Uterus (tissue), 4 donors: ENCODE results near the gene DISP3. TPM values are rescaled to one million over a fixed set of nuclear protein-coding genes. Genes with fewer than 3 reads are reported as not detected.

Source experiments
- DNase-seq, 2 donors: peaks; one replicate each; pipeline ENCODE4 v3.0.0-alpha.2; 2019 to 2020
- H3K27ac ChIP-seq, 2 donors: fragments of 200-600 bp; sonication (generic); 1 replicate in 1 of 2; 2 replicates in 1 of 2; pipeline ENCODE4 v1.5.1; 2016 to 2018
- H3K27me3 ChIP-seq, 2 donors: fragments of 200-600 bp; sonication (generic); one replicate each; pipeline ENCODE4 v1.5.1; 2018 to 2019; ENCODE audit warnings: control low read depth in 1 of 2
- H3K36me3 ChIP-seq, 2 donors: fragments of 200-600 bp; sonication (generic); one replicate each; pipeline ENCODE4 v1.5.1; 2019; ENCODE audit warnings: control low read depth in 1 of 2
- H3K4me1 ChIP-seq, 2 donors: fragments of 200-600 bp; sonication (generic); one replicate each; pipeline ENCODE4 v1.5.1; 2018 to 2019; ENCODE audit warnings: control low read depth in 1 of 2
- H3K4me3 ChIP-seq, 2 donors: fragments of 200-600 bp; sonication (generic); 1 replicate in 1 of 2; 2 replicates in 1 of 2; pipeline ENCODE4 v1.5.1; 2018 to 2019; ENCODE audit warnings: mild to moderate bottlenecking in 1 of 2
- H3K9me3 ChIP-seq, 2 donors: fragments of 200-600 bp; sonication (generic); one replicate each; pipeline ENCODE4 v1.5.1; 2019; ENCODE audit warnings: control low read depth in 1 of 2
- POLR2A ChIP-seq, 2 donors: fragments of 450-650 bp; IDR thresholded peaks; one replicate each; pipeline ENCODE4 v1.6.1; 2016; ENCODE audit warnings: antibody characterized with exemption in 2 of 2, mild to moderate bottlenecking in 1 of 2, moderate library complexity in 1 of 2
- intact Hi-C: fragments of 100-400 bp; cut with DNase I; formaldehyde crosslinking; loops from one replicate; pipeline ENCODE4 v1.15.1; 2023; ENCODE audit warnings: low total_unique reads
- total RNA-seq, 4 donors: library from RNA; depleted of rRNA in 3 of 4; stranded (reverse); fragments of >200 nt in 3 of 4; gene quantifications; one replicate each; pipeline versions ENCODE4 v1.1.0 to v1.2.4, GENCODE V29; 2014 to 2023
- TF ChIP-seq, protein P1 (sequence below), 4 experiments: fragments of 200-600 bp in 2 of 4; fragments of 450-650 bp in 2 of 4; sonication (generic) in 2 of 4; IDR thresholded peaks; one replicate each; pipeline ENCODE4 v1.5.1; 2016 to 2019; ENCODE audit warnings: antibody characterized with exemption in 4 of 4, mild to moderate bottlenecking in 2 of 4, moderate library complexity in 1 of 4
- donor health status: DM: yes; HTN: yes; CAD: no.

DISP3 gene
- total RNA-seq, 4 donors from 2014 or later, result 0.09 to 0.90 TPM; not detected in 2

DNA sequence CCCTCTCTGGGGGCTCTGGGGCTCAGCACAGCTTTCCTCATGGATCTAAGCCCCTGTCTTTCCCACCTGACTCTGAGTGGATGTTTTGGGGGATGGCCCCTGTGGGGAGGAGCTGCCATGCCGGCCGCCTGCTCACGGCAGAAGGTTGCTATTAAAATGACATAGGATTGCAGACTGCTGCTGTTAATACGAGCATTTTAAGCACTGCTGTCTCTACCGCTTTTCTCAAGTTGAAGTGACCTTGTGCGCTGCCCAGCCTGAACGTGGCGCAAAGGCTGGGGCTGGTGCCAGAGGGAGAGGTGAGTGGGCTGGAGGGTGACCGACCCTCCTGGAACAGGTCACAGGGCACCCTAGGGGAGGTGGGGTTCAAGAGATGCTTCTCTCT, 58.4 kb downstream of the DISP3 start:
- Histone ChIP-seq H3K36me3 (no peaks in the 10 kb centered on the region), H3K27me3 (no peaks in the 10 kb centered on the region), H3K27ac (no peak overlapping the region), H3K4me3 (no peak overlapping the region), H3K4me1 (no peaks in the 10 kb centered on the region), H3K9me3 (no peaks in the 10 kb centered on the region)
- intact Hi-C loops, result no loop called here
- TF ChIP-seq, protein P1, sequence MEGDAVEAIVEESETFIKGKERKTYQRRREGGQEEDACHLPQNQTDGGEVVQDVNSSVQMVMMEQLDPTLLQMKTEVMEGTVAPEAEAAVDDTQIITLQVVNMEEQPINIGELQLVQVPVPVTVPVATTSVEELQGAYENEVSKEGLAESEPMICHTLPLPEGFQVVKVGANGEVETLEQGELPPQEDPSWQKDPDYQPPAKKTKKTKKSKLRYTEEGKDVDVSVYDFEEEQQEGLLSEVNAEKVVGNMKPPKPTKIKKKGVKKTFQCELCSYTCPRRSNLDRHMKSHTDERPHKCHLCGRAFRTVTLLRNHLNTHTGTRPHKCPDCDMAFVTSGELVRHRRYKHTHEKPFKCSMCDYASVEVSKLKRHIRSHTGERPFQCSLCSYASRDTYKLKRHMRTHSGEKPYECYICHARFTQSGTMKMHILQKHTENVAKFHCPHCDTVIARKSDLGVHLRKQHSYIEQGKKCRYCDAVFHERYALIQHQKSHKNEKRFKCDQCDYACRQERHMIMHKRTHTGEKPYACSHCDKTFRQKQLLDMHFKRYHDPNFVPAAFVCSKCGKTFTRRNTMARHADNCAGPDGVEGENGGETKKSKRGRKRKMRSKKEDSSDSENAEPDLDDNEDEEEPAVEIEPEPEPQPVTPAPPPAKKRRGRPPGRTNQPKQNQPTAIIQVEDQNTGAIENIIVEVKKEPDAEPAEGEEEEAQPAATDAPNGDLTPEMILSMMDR (IDR thresholded peaks at IDR 0.05), result no peak
- TF ChIP-seq POLR2A (IDR thresholded peaks at IDR 0.05), result no peak
- DNase-seq, result no peak

- Histone ChIP-seq H3K27ac (no peak overlapping the region), H3K36me3 (no peaks in the 10 kb centered on the region), H3K9me3 (no peaks in the 10 kb centered on the region), H3K4me3 (no peak overlapping the region), H3K4me1 (no peaks in the 10 kb centered on the region), H3K27me3 (no peaks in the 10 kb centered on the region)
- no peak for DNase-seq
- TF ChIP-seq, protein P1 (IDR thresholded peaks at IDR 0.05), result no peak
- TF ChIP-seq POLR2A (IDR thresholded peaks at IDR 0.05), result no peak
- intact Hi-C loops, result no loop called here
Observed at GRCh38 chr1:11537854-11538591, 59.1 kb downstream of the DISP3 start.

DNA sequence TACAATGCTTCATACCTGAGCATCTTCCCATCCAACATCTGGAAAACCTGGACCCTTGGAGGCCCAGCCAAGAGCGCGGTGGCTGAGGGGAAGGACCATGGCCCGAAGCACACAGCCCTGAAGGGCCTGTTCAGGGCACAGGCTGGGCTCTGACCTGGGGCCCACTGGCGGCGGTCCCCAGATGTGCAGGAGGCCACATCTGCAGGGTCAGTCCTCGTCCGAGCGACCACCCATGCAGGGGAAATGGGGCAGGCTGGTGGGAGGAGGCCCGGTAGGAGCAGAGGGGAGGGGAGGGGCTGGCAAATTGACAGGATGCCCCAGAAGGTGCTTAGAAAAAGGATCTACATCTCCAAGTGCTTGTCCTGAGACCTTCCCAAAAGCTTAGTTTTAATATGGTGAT, 59.9 kb downstream of the DISP3 start:
- Histone ChIP-seq H3K4me3 (no peak overlapping the region), H3K27me3 (no peaks in the 10 kb centered on the region), H3K27ac (no peak overlapping the region), H3K4me1 (no peaks in the 10 kb centered on the region), H3K9me3 (no peaks in the 10 kb centered on the region), H3K36me3 (no peaks in the 10 kb centered on the region)
- TF ChIP-seq POLR2A (IDR thresholded peaks at IDR 0.05), result no peak
- TF ChIP-seq, protein P1 (IDR thresholded peaks at IDR 0.05), result no peak
- DNase-seq, result no peak
- intact Hi-C loops, result no loop called here

GRCh38 chr1:11539850-11540772, 61.2 kb downstream of the DISP3 start:
- H3K4me1 ChIP-seq, result no peaks in the 10 kb centered on the region
- H3K27ac ChIP-seq, result no peak overlapping the region
- intact Hi-C loops, result no loop called here
- H3K9me3 ChIP-seq, result no peaks in the 10 kb centered on the region
- no peaks in the 10 kb centered on the region for H3K27me3 ChIP-seq
- H3K36me3 ChIP-seq, result no peaks in the 10 kb centered on the region
- H3K4me3 ChIP-seq, result no peak overlapping the region
- DNase-seq, result no peak
- TF ChIP-seq POLR2A (IDR thresholded peaks at IDR 0.05), result no peak
- TF ChIP-seq, protein P1 (IDR thresholded peaks at IDR 0.05), result no peak

DNA sequence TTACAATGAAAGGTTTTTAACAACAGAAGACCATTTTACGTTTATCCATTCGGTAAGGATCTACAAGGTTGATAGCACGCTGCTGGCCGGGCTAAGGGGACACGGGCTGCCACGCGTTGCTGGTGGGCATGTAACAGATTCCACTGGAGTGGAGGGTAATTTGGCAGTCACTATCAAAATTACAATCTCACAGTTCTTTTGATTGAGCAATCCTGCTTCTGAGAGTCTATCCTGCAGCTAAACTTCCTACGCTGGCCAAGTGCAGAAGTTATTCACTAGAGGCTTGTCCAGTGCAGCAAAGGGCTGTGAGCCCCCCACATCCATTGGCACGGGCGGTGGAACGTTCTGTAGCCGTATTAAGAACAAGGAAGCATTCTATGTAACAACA, 61.8 kb downstream of the DISP3 start:
- Histone ChIP-seq H3K9me3 (no peaks in the 10 kb centered on the region), H3K27ac (no peak overlapping the region), H3K36me3 (no peaks in the 10 kb centered on the region), H3K4me3 (no peak overlapping the region), H3K4me1 (no peaks in the 10 kb centered on the region), H3K27me3 (no peaks in the 10 kb centered on the region)
- no peak for DNase-seq
- TF ChIP-seq, protein P1 (IDR thresholded peaks at IDR 0.05), result no peak
- no peak for TF ChIP-seq POLR2A (IDR thresholded peaks at IDR 0.05)
- intact Hi-C loops, result no loop called here
